Skeletal muscle tissue (tissue), 4 donors: Measurements from ENCODE around the gene CARMIL1. TPM values are rescaled to one million over a fixed set of nuclear protein-coding genes. Genes with fewer than 3 reads are reported as not detected.

Source experiments
- H3K27ac ChIP-seq: one replicate; pipeline ENCODE4 v1.7.0; 2013; ENCODE audit warnings: mild to moderate bottlenecking, low read depth, low read length, inconsistent platforms
- H3K27me3 ChIP-seq, 3 donors: one replicate each; pipeline ENCODE4 v1.7.0; 2013; ENCODE audit warnings: low read length in 3 of 3; ENCODE audit not compliant: control insufficient read depth in 3 of 3, insufficient read depth in 3 of 3
- H3K36me3 ChIP-seq, 3 donors: one replicate each; pipeline ENCODE4 v1.7.0; 2013; ENCODE audit warnings: low read length in 3 of 3; ENCODE audit not compliant: control insufficient read depth in 3 of 3, insufficient read depth in 3 of 3
- H3K4me1 ChIP-seq, 3 donors: one replicate each; pipeline ENCODE4 v1.7.0; 2013; ENCODE audit warnings: low read length in 3 of 3, mild to moderate bottlenecking in 3 of 3; ENCODE audit not compliant: control insufficient read depth in 3 of 3, insufficient read depth in 3 of 3
- H3K4me3 ChIP-seq, 3 donors: one replicate each; pipeline ENCODE4 v1.7.0; 2013; ENCODE audit warnings: low read length in 3 of 3
- H3K9ac ChIP-seq, 3 donors: one replicate each; pipeline ENCODE4 v1.7.0; 2013; ENCODE audit warnings: low read length in 3 of 3, mild to moderate bottlenecking in 3 of 3, moderate library complexity in 2 of 3, low read depth in 1 of 3
- H3K9me3 ChIP-seq, 3 donors: one replicate each; pipeline ENCODE4 v1.7.0; 2013; ENCODE audit warnings: low read length in 3 of 3; ENCODE audit not compliant: control insufficient read depth in 3 of 3
- total RNA-seq: library from RNA; depleted of rRNA; stranded (reverse); fragments of >200 nt; gene quantifications from one replicate; pipeline ENCODE4 v1.2.3, GENCODE V29; 2014
- donor health status: Osteomylitis.

The CARMIL1 gene
- total RNA-seq, 1 donor from 2014 or later = 4.7 TPM

- no peaks in the 10 kb centered on the region for H3K36me3 ChIP-seq
- no peaks in the 10 kb centered on the region for H3K9me3 ChIP-seq
- no peak overlapping the region for H3K4me3 ChIP-seq
- H3K9ac ChIP-seq = no peak overlapping the region
- H3K4me1 ChIP-seq = no peaks in the 10 kb centered on the region
- H3K27me3 ChIP-seq = peaks cover 0 to 12% (median 4%) of the 10 kb centered on the region in 3 donors
- no peak overlapping the region for H3K27ac ChIP-seq
Observed at GRCh38 chr6:25642667-25643328, 363.6 kb downstream of the CARMIL1 start.

GRCh38 chr6:25645916-25646315 lies 366.7 kb downstream of the CARMIL1 start:
- no peak overlapping the region for H3K9ac ChIP-seq
- no peak overlapping the region for H3K4me3 ChIP-seq
- H3K27me3 ChIP-seq = peaks cover 0 to 13% (median 7%) of the 10 kb centered on the region in 3 donors
- no peaks in the 10 kb centered on the region for H3K4me1 ChIP-seq
- no peaks in the 10 kb centered on the region for H3K9me3 ChIP-seq
- no peaks in the 10 kb centered on the region for H3K36me3 ChIP-seq
- no peak overlapping the region for H3K27ac ChIP-seq

GRCh38 chr6:25649611-25650010 lies 370.4 kb downstream of the CARMIL1 start:
- H3K27me3 ChIP-seq = peaks cover 4 to 10% (median 8%) of the 10 kb centered on the region in 3 donors
- no peaks in the 10 kb centered on the region for H3K9me3 ChIP-seq
- H3K36me3 ChIP-seq = no peaks in the 10 kb centered on the region
- no peak overlapping the region for H3K27ac ChIP-seq
- H3K4me1 ChIP-seq = no peaks in the 10 kb centered on the region
- H3K4me3 ChIP-seq = no peak overlapping the region
- no peak overlapping the region for H3K9ac ChIP-seq

- H3K9me3 ChIP-seq = no peaks in the 10 kb centered on the region
- no peaks in the 10 kb centered on the region for H3K36me3 ChIP-seq
- H3K27me3 ChIP-seq = peaks cover 4 to 10% (median 8%) of the 10 kb centered on the region in 3 donors
- H3K27ac ChIP-seq = no peak within 1 kb of the TSS
- H3K4me3 ChIP-seq = no peak within 1 kb of the TSS
- H3K9ac ChIP-seq = no peak within 1 kb of the TSS
- H3K4me1 ChIP-seq = no peaks in the 10 kb centered on the region
Observed at GRCh38 chr6:25652007-25652515, 372.9 kb downstream of the CARMIL1 start, which contains the start of gene SCGN. Gene SCGN, plus strand, starts transcription at chr6:25652215. Its CDS starts 189 bp downstream, at chr6:25652404.

- H3K36me3 ChIP-seq = no peaks in the 10 kb centered on the region
- no peaks in the 10 kb centered on the region for H3K9me3 ChIP-seq
- no peak overlapping the region for H3K27ac ChIP-seq
- peaks cover 3 to 6% (median 4%) of the 10 kb centered on the region in 3 donors for H3K27me3 ChIP-seq
- H3K9ac ChIP-seq = no peak overlapping the region
- H3K4me3 ChIP-seq = no peak overlapping the region
- no peaks in the 10 kb centered on the region for H3K4me1 ChIP-seq
Observed at GRCh38 chr6:25655723-25656122, 376.5 kb downstream of the CARMIL1 start.

GRCh38 chr6:25659633-25660368 lies 380.6 kb downstream of the CARMIL1 start:
- no peak overlapping the region for H3K27ac ChIP-seq

GRCh38 chr6:25660512-25660911 lies 381.3 kb downstream of the CARMIL1 start:
- H3K9ac ChIP-seq = no peak overlapping the region
- H3K4me1 ChIP-seq = no peaks in the 10 kb centered on the region
- H3K9me3 ChIP-seq = no peaks in the 10 kb centered on the region
- no peaks in the 10 kb centered on the region for H3K36me3 ChIP-seq
- H3K27ac ChIP-seq = no peak overlapping the region
- H3K4me3 ChIP-seq = no peak overlapping the region
- no peaks in the 10 kb centered on the region for H3K27me3 ChIP-seq

More at GRCh38 chr6:25659633-25660368, 380.6 kb downstream of the CARMIL1 start:
- H3K4me3 ChIP-seq = no peak overlapping the region
- H3K4me1 ChIP-seq = no peaks in the 10 kb centered on the region
- no peak overlapping the region for H3K9ac ChIP-seq
- H3K36me3 ChIP-seq = no peaks in the 10 kb centered on the region
- no peaks in the 10 kb centered on the region for H3K9me3 ChIP-seq
- no peaks in the 10 kb centered on the region for H3K27me3 ChIP-seq

GRCh38 chr6:25661129-25661779 lies 382.1 kb downstream of the CARMIL1 start:
- no peaks in the 10 kb centered on the region for H3K4me1 ChIP-seq
- no peak overlapping the region for H3K27ac ChIP-seq
- no peaks in the 10 kb centered on the region for H3K9me3 ChIP-seq
- H3K4me3 ChIP-seq = no peak overlapping the region
- no peaks in the 10 kb centered on the region for H3K36me3 ChIP-seq
- no peak overlapping the region for H3K9ac ChIP-seq
- no peaks in the 10 kb centered on the region for H3K27me3 ChIP-seq

GRCh38 chr6:25665455-25665854 lies 386.3 kb downstream of the CARMIL1 start:
- H3K4me1 ChIP-seq = no peaks in the 10 kb centered on the region
- no peaks in the 10 kb centered on the region for H3K9me3 ChIP-seq
- peaks cover 0 to 4% (median 0%) of the 10 kb centered on the region in 3 donors for H3K27me3 ChIP-seq
- H3K27ac ChIP-seq = no peak overlapping the region
- no peaks in the 10 kb centered on the region for H3K36me3 ChIP-seq
- H3K4me3 ChIP-seq = no peak overlapping the region
- H3K9ac ChIP-seq = no peak overlapping the region
